Measurements from ENCODE around the gene FOXL2.
"Not testable (repeated sequence)": the region's sequence is repeated elsewhere in the genome, so short reads cannot be mapped to it uniquely, and the experiment has no call there.

FOXL2 gene

GRCh38 chr3:138933068-138933668, 13.8 kb downstream of the FOXL2 start:
- no peak for FAIRE-seq
- DNase-seq (ENCODE audit: low spot score) = no peak

- FAIRE-seq (no peak), DNase-seq (ENCODE audit: low spot score) (no peak)
Measured at GRCh38 chr3:138928727-138929372, 18.1 kb downstream of the FOXL2 start.

DNA sequence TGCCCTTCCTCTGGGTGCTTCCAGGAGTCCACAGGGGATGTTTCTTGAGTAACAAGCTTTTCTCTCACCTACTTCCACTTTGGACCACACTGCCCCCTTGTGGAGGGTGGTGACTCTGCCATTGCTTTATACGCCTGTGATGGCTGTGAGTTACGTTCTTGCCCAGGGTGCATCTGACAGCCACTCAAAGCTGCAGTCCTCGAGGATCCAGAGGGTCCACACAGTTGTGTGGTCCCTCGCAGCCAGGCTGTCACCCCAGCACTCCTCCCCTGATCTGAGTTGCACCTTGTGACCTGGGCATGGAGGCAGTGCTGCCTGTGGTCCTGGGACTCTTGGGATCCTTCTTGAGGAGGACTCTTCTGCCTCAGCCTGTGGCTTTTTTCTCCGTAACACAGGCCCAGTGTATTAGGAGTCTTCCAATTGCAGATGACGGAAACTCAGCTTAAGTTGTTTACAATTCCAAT, 23.4 kb downstream of the FOXL2 start:
- no peak for FAIRE-seq
- peak; percentile 66 for DNase-seq (ENCODE audit: low spot score)

DNA sequence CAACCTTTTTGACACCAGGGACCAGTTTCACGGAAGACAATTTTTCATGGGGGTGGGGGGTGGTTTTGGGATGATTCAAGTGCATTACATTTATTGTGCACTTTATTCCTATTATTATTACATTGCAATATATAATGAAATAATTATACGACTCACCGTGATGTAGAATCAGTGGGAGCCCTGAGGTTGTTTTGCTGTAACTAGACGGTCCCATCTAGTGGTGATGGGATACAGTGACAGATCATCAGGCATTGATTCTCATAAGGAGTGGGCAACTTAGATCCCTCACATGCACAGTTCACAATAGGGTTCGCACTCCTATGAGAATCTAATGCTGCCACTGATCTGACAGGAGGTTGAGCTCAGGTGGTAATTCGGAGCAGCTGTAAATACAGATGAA, 24.5 kb downstream of the FOXL2 start:
- not testable (repeated sequence) for DNase-seq (ENCODE audit: low spot score); FAIRE-seq

DNA sequence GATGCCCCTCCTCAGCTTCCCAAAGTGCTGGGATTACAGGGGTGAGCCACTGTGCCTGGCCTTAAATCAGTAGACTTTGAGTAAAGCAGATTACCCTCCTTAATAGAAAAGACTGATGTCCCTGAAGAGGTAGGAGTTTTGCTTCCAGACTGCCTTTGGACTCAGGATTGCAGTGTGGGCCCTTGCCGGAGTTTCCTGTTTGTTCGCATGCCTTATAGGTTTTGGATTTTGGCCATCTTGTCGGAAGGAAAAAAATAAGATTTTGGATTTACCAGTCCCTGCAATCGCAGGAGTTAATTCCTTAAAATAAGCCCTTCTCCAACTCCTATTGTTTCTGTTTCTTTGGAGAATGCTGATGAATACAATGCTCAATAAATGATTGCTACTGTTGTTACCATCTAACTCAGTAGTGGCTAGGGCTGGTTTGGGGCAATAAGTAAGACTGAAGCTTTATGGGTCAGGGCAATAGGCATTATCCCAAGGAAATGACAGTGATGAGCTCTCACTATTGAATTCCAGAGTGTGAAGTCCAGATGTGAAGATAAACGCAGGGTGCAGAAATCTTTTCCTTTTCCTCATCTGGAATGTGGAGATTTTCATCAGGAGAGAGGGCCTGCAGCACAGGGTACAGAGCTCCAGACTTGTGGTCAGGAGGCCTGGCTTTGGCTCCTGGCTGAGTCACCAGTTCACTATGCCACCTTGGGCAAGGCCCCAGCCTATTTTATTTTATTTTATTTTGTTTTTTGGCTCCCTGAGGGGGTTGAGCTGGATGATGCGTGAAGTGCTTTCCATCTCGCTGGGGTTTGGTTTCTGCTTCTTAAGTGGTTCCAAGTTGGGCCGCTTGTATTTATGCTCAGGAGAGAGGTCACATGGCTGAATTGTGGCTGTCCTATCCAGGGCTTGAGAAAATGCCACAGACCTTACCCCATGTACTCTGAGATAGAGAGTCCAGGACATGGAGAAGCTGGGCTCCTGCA, 25.3 kb downstream of the FOXL2 start:
- FAIRE-seq = peak; percentile 94
- DNase-seq (ENCODE audit: low spot score) = peak; percentile 84

DNA sequence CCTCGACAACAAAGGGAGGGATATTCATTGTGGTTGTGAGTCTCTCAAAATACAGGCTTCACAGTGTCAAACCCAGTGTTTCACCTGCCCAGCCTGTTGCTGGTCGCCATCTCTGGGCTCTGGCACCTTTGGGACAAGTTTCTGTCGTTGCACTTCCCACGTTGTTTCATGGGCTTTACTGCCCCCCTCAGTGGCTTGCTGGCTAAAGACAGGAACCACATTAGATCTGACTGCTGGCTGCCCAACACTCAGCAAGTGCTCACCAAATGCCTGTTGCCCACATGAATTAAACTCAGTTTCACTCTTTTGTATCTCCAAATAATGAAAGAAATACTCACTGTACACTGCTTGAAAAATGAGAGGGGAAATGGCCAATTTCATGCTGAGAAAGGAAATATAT, 27.6 kb downstream of the FOXL2 start:
- DNase-seq (ENCODE audit: low spot score) (no peak), FAIRE-seq (no peak)

DNA sequence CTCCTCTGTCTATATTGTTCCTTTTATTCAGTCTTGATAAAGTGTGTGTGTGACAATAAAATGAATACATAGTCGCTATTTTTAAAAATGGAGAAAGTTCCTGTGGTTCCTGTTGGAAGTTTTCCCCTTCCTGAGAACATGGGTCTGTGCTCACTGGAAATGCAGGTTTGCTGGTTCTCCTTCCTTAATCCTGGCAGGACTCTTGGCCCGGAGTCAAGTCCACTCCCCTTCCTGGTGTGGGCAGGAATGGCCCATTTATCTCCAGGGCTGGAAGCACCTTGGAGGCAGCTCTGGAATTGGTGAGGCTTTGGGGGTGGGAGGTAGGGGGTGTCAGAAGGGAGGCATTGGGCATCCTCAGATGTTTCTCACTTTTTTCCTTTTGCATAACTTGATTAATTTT, 30.1 kb downstream of the FOXL2 start:
- DNase-seq (ENCODE audit: low spot score) (no peak), FAIRE-seq (no peak)

DNA sequence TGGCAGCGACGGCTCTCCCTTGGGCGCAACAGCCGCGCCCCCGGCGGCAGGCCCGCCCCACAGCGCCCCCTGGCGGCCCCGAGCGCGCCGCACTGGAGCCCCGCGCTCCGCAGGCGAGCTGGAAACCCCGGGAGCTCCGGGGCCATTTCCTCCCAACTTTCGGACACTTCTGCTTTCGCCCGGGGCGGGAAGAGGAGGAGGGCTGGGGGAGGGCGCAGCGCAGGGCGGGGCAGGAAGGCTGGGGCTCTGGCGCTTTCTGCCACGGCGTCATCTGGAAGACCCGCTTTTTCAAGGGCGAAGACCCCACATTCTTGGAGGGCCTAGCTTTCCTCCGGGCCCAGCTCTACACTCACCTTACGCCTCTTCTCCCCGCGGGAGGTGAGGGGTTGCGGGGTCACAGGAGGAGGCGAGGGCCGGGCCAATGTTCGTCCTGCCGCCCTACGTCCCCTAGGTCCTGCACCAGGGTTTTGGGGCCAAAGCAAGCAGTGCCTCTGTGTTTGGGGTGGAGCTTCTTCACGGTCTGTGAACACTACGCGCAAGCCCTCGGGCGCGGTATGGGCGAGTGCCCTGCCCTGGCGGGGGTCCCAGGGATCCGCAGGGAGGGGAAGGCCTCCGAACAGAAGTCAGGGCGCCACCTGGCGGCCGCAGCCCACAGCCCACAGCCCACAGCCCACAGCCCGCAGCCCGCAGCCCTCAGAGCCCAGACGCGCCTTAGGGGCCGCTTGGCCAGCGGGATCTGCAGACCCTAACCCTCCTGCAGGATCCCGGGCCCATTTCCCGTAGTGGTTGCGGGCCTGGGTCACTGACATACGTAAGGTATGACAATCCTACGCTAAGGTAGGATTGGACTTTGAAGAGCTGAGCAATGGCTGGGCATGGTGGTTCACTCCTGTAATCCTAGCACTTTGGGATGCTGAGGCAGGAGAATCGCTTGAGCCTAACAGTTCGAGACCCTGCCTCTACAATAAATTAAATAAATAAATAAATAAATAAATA, 31.1 kb downstream of the FOXL2 start:
- DNase-seq (ENCODE audit: low spot score) (peak; percentile 79), FAIRE-seq (no peak)

DNA sequence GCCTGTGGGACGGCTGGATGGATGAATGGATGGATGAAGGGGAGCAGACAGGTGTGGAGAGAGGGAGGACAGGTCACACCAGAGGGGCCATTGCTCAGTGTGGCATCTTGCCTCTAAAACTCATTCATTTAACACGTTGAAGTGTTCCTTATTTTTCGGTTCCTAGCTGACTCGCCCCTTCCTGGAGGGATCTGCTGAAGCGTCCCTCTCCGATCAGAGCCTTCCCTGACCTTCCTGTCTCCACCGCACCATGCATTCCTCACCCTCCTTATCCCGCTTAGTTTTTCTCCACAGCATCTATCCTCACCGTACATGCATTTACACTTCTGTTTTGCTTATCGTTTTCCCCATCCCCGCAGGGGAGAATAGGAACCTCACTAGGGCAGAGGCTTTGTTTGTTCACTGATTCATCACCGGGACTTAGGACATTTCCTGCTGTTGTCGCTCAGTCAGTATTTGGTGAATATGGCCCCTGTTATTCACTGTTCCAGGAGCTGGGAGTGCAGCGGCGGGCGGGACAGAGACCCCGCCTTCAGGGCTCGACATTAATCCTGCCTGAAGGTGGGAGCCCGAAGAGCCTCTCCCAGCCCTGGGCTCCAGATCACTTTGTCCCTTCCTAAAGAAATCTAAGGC, 32.0 kb downstream of the FOXL2 start:
- FAIRE-seq (no peak), DNase-seq (ENCODE audit: low spot score) (peak; percentile 69)

DNA sequence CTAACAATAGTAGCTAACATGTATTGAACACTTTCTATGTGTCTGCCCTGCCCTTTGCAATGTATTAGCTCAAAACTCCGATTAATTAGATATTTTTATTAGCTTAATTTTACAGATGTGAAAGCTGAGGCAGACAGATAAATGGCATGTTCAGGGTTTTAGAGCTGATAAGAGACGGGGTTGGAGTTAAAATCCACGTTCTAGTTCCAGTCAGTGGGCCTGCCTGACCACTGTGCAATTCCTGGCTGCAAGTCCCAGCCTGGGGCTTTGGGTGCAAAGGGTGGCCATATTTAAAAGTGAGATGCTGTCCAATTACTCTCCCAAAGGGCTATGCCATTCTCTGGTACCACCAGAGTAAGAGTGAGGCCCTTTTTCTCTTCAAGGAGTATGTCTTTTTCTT, 33.2 kb downstream of the FOXL2 start:
- FAIRE-seq (no peak), DNase-seq (ENCODE audit: low spot score) (no peak)

DNA sequence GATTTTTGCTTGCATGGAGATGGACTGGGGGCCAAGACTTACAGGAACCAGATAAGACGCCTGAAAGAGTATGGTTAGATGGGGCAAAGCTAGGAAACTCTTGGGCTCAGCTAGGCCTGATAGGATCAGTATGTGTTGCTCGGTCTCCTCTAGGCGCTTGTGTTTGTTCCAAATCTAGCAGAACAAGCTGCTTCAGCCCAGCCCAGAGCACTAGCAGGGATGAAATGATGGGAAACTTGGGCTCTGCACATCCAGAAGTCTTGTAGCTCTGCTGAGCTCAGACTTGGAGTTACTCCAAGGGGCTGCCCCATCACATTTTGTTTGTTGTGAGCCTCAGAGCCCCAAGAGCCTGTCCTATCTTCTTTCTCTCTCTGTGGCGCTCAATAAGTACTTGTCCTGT, 34.7 kb downstream of the FOXL2 start:
- no peak for FAIRE-seq
- no peak for DNase-seq (ENCODE audit: low spot score)

DNA sequence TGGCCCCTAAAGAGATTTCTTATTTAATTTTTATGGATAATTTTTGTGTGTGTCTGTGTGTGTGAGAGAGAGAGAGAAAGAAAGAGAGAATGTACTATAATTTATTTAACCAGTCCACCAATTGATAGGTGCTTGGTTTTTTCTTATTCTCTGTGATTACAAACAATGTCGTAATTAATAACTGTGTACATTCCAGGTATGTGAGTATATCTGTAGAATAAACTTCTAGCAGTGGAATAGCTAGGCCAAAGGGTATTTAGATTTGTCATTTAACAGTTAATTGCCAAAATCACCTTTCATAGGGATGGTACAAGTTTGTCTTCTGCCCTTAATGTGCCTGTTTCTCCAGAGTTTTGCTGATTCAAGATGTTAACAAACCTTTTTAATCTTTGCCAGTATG, 35.3 kb downstream of the FOXL2 start:
- FAIRE-seq (no peak), DNase-seq (ENCODE audit: low spot score) (no peak)

- FAIRE-seq = no peak
Measured at GRCh38 chr3:138909904-138910303, 37.0 kb downstream of the FOXL2 start.

GRCh38 chr3:138908846-138909245, 38.1 kb downstream of the FOXL2 start:
- DNase-seq (ENCODE audit: low spot score) = no peak
- FAIRE-seq = no peak

More at GRCh38 chr3:138909904-138910303, 37.0 kb downstream of the FOXL2 start:
- no peak for DNase-seq (ENCODE audit: low spot score)

DNA sequence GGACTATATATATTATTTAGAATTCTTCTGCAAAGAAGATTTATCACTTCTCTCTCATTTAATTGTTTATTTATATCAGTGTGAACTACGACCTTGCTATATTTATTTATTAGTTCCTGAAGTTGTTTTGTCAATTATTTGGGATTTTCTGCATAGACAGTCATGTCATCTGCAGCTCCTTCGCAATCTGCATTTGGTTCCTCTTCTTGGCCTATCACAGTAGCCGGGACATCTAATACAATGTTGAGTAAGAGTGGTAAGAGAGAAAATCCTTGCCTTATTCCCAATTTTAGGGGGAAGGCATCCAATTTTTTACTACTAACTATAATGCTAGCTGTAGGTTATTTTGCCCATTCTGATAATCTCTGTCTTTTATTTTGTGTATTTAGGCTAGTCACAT, 39.4 kb downstream of the FOXL2 start:
- DNase-seq (ENCODE audit: low spot score) = no peak
- FAIRE-seq = no peak

- DNase-seq (ENCODE audit: low spot score) = no peak
- no peak for FAIRE-seq
Measured at GRCh38 chr3:138902171-138902570, 44.8 kb downstream of the FOXL2 start.

DNA sequence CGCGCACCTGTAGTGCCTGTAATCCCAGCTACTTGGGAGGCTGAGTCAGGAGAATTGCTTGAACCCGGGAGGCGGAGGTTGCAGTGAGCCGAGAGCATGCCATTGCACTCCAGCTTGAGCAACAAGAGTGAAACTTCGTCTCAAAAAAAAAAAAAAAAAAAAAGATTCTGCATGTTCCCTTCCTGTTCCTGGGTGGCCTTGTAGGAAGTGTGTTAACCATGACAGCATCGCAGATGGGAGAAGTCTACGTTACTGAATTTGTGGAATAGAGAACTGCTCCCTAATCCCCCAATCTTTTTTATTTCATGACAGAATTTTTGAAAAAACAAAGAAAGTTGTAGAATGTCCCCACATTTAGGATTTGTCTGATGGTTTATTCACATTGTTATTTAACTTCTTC, 45.4 kb downstream of the FOXL2 start:
- DNase-seq (ENCODE audit: low spot score) = no peak
- no peak for FAIRE-seq

GRCh38 chr3:138899351-138899991, 47.5 kb downstream of the FOXL2 start:
- FAIRE-seq = no peak

GRCh38 chr3:138898708-138899107, 48.2 kb downstream of the FOXL2 start:
- no peak for DNase-seq (ENCODE audit: low spot score)
- no peak for FAIRE-seq

More at GRCh38 chr3:138899351-138899991, 47.5 kb downstream of the FOXL2 start:
- no peak for DNase-seq (ENCODE audit: low spot score)

DNA sequence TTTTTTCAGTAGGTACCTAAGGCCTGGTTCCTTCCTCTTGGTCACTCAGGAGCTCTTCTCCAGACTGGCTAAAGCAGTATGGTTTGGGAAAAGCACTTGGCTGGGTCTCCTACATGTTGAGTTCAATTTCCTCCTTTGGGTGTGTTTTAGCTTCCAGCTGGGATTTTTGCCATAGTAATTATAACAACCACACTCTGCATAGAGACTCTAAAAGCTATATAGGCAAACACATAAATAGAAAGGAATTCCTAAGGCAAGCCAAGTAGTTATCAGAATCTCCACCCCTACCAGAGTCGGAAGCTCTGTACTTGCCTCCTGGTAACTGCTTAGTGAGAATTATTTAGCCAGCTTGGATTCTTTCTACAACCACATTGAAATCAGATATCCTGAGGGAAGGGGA, 48.6 kb downstream of the FOXL2 start:
- DNase-seq (ENCODE audit: low spot score) (no peak), FAIRE-seq (no peak)

Measured in RCC 7860 (cell line).